HK-2 (cell line): ENCODE results near the gene ELF2.
"Not testable (repeated sequence)": the region's sequence is repeated elsewhere in the genome, so short reads cannot be mapped to it uniquely, and the experiment has no call there.

Experiments used
- DNase-seq: peaks from one replicate; pipeline ENCODE4 v3.0.0-alpha.2; 2018; ENCODE audit not compliant: unreplicated experiment

Gene ELF2

GRCh38 chr4:139188648-139189416 lies 11.8 kb upstream of the ELF2 start:
- no peak for DNase-seq

GRCh38 chr4:139184129-139184528 lies 7.1 kb upstream of the ELF2 start:
- DNase-seq, result no peak

DNA sequence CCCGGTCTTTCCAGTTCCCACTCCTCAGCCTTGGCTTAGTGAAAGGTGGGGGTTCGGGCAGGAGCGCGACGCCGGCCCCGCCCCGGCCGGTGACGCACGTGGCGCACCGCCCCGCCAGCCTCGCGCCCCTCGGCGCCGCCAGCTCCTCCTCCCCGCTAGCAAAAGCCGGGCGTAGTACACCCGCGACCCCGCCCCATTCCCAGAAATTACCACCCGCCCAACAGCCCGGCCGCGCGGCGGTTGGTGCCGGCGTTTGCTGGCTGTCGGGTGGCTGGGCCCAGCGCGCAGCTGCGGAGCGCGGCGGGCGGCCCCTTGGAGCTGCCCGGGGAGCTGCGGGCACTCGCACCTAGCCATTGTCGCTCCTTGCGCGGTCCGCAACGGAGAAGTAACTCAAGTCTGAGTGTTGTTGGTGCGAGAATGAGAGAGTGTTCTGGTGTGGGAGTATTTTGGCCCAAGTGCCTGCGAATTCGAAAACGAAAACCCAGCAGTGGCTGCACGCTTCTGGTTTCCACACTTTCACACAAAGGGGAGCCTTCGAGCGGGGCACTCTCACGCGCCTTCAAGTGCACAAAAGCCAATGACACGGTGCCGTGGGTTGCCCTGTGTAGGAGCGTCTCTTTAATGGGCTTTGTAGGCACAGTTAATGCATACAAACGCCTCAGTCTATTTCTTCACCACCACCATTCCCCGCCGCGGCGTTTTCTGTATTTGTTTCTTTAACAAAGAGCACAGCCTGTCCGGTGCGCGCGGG lies 1.0 kb upstream of the ELF2 start:
- DNase-seq, result peak; percentile 95

- peak; percentile 87 for DNase-seq
Measured at GRCh38 chr4:139176302-139177048, 543 bp downstream of the ELF2 start.

DNA sequence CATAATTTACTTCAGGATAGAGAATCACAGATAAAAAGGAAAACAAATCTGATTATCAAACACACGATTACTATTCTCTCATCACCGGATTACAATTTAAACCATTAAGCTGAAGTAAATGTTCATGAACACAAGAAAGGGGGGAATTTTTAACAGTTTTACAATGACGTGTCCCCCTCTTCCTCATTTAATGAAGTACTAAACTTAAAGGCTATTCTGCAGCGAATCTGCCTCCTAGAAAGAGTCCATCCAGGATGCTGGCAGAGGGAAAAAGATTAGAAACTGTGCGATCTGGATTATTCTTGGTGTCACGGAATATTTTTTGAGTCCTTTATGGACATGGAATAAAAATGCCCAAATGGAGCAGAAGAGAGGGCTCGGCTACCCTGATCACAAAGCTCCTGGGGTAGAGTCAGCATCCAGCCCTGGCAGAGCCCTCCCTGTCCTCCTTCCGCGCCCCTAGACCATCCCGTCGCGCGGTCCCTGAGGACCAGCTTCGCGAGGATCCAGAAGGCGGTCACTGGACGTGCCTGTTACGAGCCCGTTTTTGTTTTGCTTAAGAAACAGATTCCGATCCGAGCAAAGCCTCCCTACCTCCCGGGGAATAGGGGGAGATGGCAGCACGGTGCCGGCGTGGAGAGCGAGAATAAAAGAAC lies 1.2 kb downstream of the ELF2 start:
- no peak for DNase-seq

GRCh38 chr4:139171876-139172691 lies 4.9 kb downstream of the ELF2 start:
- DNase-seq, result peak; percentile 28

GRCh38 chr4:139170932-139171331 lies 6.1 kb downstream of the ELF2 start:
- no peak for DNase-seq

DNA sequence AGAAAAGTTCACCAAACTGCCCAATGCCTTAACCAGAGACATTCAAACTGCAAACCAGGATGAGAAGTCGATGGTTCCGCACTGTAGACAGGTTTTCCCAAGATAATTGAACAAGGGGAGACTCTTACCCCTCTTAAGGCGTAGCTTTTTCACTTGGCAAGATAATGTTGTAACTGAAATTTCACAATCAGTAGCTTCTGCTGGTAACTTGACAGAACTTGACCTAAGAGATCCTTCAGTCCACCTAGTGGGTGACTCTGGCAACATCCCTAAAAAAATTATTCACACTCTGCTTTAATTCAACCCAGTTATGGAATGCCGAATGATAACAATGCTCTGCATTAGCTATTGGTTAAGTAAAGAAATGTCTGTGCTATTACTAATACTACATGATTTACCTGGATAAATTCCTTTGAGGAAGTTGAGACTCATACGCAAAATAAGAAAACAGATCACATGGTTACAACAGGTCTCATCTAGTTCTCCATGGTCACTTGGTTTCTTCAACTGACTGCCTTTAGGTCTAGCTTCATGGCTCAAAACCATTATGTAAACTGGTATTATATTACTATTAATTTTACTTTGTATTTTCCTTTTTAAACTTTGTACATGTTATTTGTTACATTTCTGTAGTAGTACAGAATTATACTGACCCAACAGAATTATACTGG lies 9.1 kb downstream of the ELF2 start:
- no peak for DNase-seq

- no peak for DNase-seq
Measured at GRCh38 chr4:139164731-139165130, 12.3 kb downstream of the ELF2 start.

GRCh38 chr4:139163806-139164206 lies 13.2 kb downstream of the ELF2 start:
- DNase-seq, result no peak

DNA sequence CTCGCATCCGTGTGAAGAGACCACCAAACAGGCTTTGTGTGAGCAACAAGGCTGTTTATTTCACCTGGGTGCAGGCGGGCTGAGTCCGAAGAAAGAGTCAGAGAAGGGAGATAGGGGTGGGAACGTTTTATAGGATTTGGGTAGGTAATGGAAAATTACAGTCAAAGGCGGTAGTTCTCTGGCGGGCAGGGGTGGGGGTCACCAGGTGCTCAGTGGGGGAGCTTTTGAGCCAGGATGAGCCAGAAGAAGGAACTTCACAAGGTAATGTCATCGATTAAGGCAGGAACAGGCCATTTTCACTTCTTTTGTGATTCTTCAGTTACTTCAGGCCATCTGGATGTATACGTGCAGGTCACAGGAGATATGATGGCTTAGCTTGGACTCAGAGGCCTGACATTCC lies 19.0 kb downstream of the ELF2 start:
- DNase-seq, result not testable (repeated sequence)

GRCh38 chr4:139154952-139155557 lies 22.0 kb downstream of the ELF2 start:
- no peak for DNase-seq

DNA sequence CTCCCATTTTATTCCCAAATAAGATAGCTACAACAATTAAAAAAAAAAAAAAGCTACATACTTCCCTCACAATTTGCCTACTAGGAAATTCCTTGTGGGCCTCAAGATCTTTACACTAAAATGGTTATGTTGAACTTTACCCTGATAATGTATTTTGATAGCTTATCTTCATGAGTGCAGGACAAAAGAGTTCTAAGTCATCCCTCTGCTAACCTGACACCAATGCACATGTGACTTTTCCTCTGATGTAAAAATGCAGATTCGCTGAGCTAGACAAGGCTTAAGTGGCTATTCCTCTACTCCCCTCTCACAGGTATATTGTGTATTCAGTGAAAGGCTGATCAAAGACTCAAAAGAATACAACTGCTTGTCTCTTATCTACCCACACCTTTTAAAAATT lies 22.5 kb downstream of the ELF2 start:
- DNase-seq, result no peak

- DNase-seq, result no peak
Measured at GRCh38 chr4:139154134-139154421, 22.9 kb downstream of the ELF2 start.

DNA sequence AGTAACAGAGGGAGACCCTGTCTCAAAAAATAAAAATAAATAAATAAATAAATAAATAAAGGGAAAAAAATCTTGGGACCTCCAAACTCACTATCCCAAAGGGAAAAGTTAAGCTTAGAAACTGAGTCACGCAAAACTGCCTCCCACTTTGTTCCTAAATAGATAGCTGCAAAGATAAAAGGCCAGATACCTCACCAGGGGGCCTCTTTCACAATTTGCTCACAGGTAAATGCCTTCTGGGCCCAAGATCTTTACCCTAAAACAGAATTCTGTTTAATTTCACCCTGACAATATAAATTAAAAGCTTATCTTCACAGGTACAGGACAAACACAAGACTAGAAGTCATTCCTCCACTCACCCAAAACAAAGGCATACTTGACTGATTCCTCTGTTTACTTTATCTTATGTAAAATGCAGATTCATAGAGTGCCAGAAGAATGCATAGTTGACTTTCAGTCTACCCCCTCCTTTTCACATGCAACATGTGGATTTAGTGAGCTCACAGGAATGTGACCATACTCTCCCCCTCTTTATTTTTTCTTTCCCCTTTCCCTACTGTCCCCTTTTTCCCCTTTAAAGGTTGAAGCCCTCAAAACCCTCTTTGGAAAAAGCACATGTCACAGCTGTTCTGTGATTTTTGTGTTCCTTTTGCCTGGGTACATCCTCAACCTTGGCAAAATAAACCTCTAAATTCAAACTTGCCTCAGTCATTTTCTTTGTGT lies 23.4 kb downstream of the ELF2 start:
- no peak for DNase-seq

GRCh38 chr4:139152249-139152648 lies 24.8 kb downstream of the ELF2 start:
- DNase-seq, result no peak

GRCh38 chr4:139146926-139147629 lies 29.9 kb downstream of the ELF2 start:
- DNase-seq, result no peak

- DNase-seq, result no peak
Measured at GRCh38 chr4:139145552-139145932, 31.5 kb downstream of the ELF2 start.

- DNase-seq, result no peak
Measured at GRCh38 chr4:139144911-139145551, 32.0 kb downstream of the ELF2 start.
